Lung (tissue), 12 donors: ENCODE measurements around the gene KCNG1. TPM values are rescaled to one million over a fixed set of nuclear protein-coding genes. Genes with fewer than 3 reads are reported as not detected.
A peak's percentile ranks its signal among the peaks of the same experiment; 100 is the strongest.

ENCODE experiments used
- ATAC-seq: fragments of 200-7000 bp; cut with Tn5 transposase; one replicate; pipeline ENCODE4 v1.9.1; 2020; ENCODE audit warnings: moderate number of reproducible peaks; ENCODE audit not compliant: insufficient read depth, low FRiP score
- DNase-seq, 3 donors: peaks; one replicate each; pipeline ENCODE4 v3.0.0-alpha.2; 2013 to 2017
- H3K27ac ChIP-seq, 2 donors: one replicate each; pipeline ENCODE4 v1.5.1; 2013; ENCODE audit warnings: mild to moderate bottlenecking in 2 of 2, moderate library complexity in 2 of 2, control low read depth in 1 of 2, inconsistent platforms in 1 of 2, low read depth in 1 of 2, low read length in 1 of 2
- H3K27me3 ChIP-seq, 3 donors: one replicate each; pipeline ENCODE4 v1.5.1; 2013; ENCODE audit warnings: low read length in 2 of 3; ENCODE audit not compliant: control insufficient read depth in 3 of 3, insufficient read depth in 3 of 3
- H3K36me3 ChIP-seq, 4 donors: one replicate each; pipeline ENCODE4 v1.5.1; 2013; ENCODE audit warnings: low read length in 4 of 4, mild to moderate bottlenecking in 1 of 4, moderate library complexity in 1 of 4; ENCODE audit not compliant: control insufficient read depth in 4 of 4, insufficient read depth in 4 of 4
- H3K4me1 ChIP-seq, 5 donors: one replicate each; pipeline ENCODE4 v1.5.1; 2013; ENCODE audit warnings: low read length in 5 of 5, mild to moderate bottlenecking in 2 of 5, moderate library complexity in 1 of 5; ENCODE audit not compliant: control insufficient read depth in 5 of 5, insufficient read depth in 5 of 5
- H3K4me3 ChIP-seq: one replicate; pipeline ENCODE4 v1.5.1; 2013; ENCODE audit warnings: mild to moderate bottlenecking, control low read depth, moderate library complexity
- H3K9ac ChIP-seq, 2 donors: one replicate each; pipeline ENCODE4 v1.5.1; 2013; ENCODE audit warnings: low read length in 2 of 2, control low read depth in 1 of 2; ENCODE audit not compliant: insufficient read depth in 1 of 2
- H3K9me3 ChIP-seq, 4 donors: one replicate each; pipeline ENCODE4 v1.5.1; 2013; ENCODE audit warnings: low read length in 3 of 4, mild to moderate bottlenecking in 1 of 4, moderate library complexity in 1 of 4; ENCODE audit not compliant: control insufficient read depth in 4 of 4, insufficient read depth in 3 of 4
- CTCF ChIP-seq: IDR thresholded peaks from 2 replicates; pipeline ENCODE4 v1.5.1; 2012; ENCODE audit warnings: mild to moderate bottlenecking; ENCODE audit errors: control extremely low read depth, extremely low read depth
- WGBS, 2 donors: extraction: QIAGEN DNeasy Blood & Tissue Kit; methylation state at CpG; one replicate each; pipeline ENCODE4 v1.1.7; 2013; 5-methylcytosine and 5-hydroxymethylcytosine counted together
- polyA plus RNA-seq, 2 donors: library from polyadenylated mRNA; stranded (reverse); fragments of 200-250 nt; gene quantifications; one replicate each; pipeline ENCODE4 v1.2.1, GENCODE V29; 2013
- total RNA-seq, 2 donors: library from RNA; depleted of rRNA in 1 of 2; stranded (reverse); fragments of >200 nt in 1 of 2; gene quantifications; one replicate each; pipeline ENCODE4 v1.2.1, GENCODE V29; 2014 to 2021
- donor health status: control.
- donor health status: control.
- donor health status: Bipolar disorder and iron deficiency.
- donor health status: healthy.
- donor health status: DM: yes; HTN: yes; CAD: no.

The KCNG1 gene
- total and polyA plus RNA-seq, 4 donors, result 0.14 to 0.58 (median 0.42) TPM

- ATAC-seq, result no peak
- DNase-seq, result no peak
- 80 to 82% methylated on average over 9 of the region's 9 CpGs for WGBS, 2 donors
These were observed 29.0 kb downstream of the KCNG1 start for GRCh38 chr20:50993876-50994275.

GRCh38 chr20:50992733-50993457, 30.0 kb downstream of the KCNG1 start:
- ATAC-seq (no peak), DNase-seq (peak in 2 of 3 donors; percentile 35 to 41)
- Histone ChIP-seq H3K9me3 (peaks cover 0 to 3% (median 2%) of the 10 kb centered on the region in 4 donors), H3K4me3 (no peak overlapping the region), H3K27ac (no peak overlapping the region), H3K4me1 (peaks cover 0 to 5% (median 0%) of the 10 kb centered on the region in 5 donors), H3K9ac (no peak overlapping the region), H3K36me3 (no peaks in the 10 kb centered on the region), H3K27me3 (peaks cover 0 to 9% (median 2%) of the 10 kb centered on the region in 3 donors)
- peak; percentile 17 for TF ChIP-seq CTCF
- 36 to 37% methylated on average over 13 of the region's 13 CpGs for WGBS, 2 donors

More at GRCh38 chr20:50993876-50994275, 29.0 kb downstream of the KCNG1 start:
- Histone ChIP-seq H3K4me3 (no peak overlapping the region), H3K27ac (no peak overlapping the region), H3K4me1 (peaks cover 0 to 5% (median 0%) of the 10 kb centered on the region in 5 donors), H3K27me3 (peaks cover 0 to 9% (median 2%) of the 10 kb centered on the region in 3 donors), H3K9ac (no peak overlapping the region), H3K9me3 (peaks cover 0 to 3% (median 2%) of the 10 kb centered on the region in 4 donors), H3K36me3 (no peaks in the 10 kb centered on the region)
- no peak for TF ChIP-seq CTCF

- no peak for DNase-seq
- no peak overlapping the region for H3K9ac ChIP-seq
- 42 to 48% methylated on average over 4 of the region's 4 CpGs for WGBS, 2 donors
These were observed 30.6 kb downstream of the KCNG1 start for GRCh38 chr20:50992336-50992732.

More at GRCh38 chr20:50992336-50992732, 30.6 kb downstream of the KCNG1 start:
- peaks cover 0 to 8% (median 2%) of the 10 kb centered on the region in 3 donors for H3K27me3 ChIP-seq
- H3K36me3 ChIP-seq, result no peaks in the 10 kb centered on the region
- H3K27ac ChIP-seq, result no peak overlapping the region
- no peak for TF ChIP-seq CTCF
- peaks cover 0 to 3% (median 2%) of the 10 kb centered on the region in 4 donors for H3K9me3 ChIP-seq
- ATAC-seq, result no peak
- peaks cover 0 to 5% (median 0%) of the 10 kb centered on the region in 5 donors for H3K4me1 ChIP-seq
- H3K4me3 ChIP-seq, result no peak overlapping the region
